GM12878 (cell line): ENCODE results near the gene ST7. TPM values are rescaled to one million over a fixed set of nuclear protein-coding genes. Genes with fewer than 3 reads are reported as not detected.

Experiments
- ATAC-seq: fragments of 200-7000 bp; cut with Tn5 transposase; 3 replicates; pipeline ENCODE4 v1.9.1; 2020; ENCODE audit warnings: mild to moderate bottlenecking, moderate library complexity
- BruUV-seq: library from RNA; stranded (reverse); fragments of 400-500 nt; replicated peaks from 2 replicates; lab custom pipeline; 2021; lab: Mats Ljungman, UMichigan
- CTCF ChIA-PET: fragments of 300-600 bp; sonication (Branson Sonifier 250); formaldehyde crosslinking; extraction: SDS; loops from one replicate; lab custom pipeline; 2021; ENCODE audit warnings: inconsistent platforms; lab: Yijun Ruan, JAX
- POLR2A ChIA-PET: fragments of 350-600 bp; formaldehyde crosslinking; extraction: SDS; loops from one replicate; lab custom pipeline; 2021; ENCODE audit warnings: inconsistent platforms; lab: Charles Lee
- RAD21 ChIA-PET: fragments of 300-600 bp; sonication (Branson Sonifier 250); formaldehyde crosslinking; loops from one replicate; lab custom pipeline; 2023; ENCODE audit warnings: antibody characterized with exemption; ENCODE audit not compliant: unreplicated experiment; lab: Charles Lee
- SMC1A ChIA-PET: fragments of 300-600 bp; sonication (Branson Sonifier 250); formaldehyde crosslinking; loops from one replicate; lab custom pipeline; 2023; ENCODE audit not compliant: unreplicated experiment, uncharacterized antibody; lab: Charles Lee
- DNase-seq: peaks from one replicate; pipeline ENCODE4 v3.0.0-alpha.2; 2011; ENCODE audit warnings: low read depth, low spot score
- FAIRE-seq: peaks from 3 replicates; lab custom pipeline; 2011; peaks lifted over from hg19 to GRCh38; lab: Jason Lieb, UNC
- H2AFZ ChIP-seq: 2 replicates; pipeline ENCODE4 v1.6.0; 2011; ENCODE audit warnings: low read depth, low read length, control low read depth; ENCODE audit not compliant: control insufficient read depth
- H3K27ac ChIP-seq: 2 replicates; pipeline ENCODE4 v1.5.1; 2011; ENCODE audit warnings: control low read depth; ENCODE audit not compliant: control insufficient read depth, insufficient read depth
- H3K27me3 ChIP-seq, 2 experiments: replicated peaks in 1 of 2; 2 replicates each; pipeline versions ENCODE4 v1.6.0 to v1.6.1; 2011; ENCODE audit warnings: low read length in 1 of 2; ENCODE audit not compliant: control insufficient read depth in 2 of 2, insufficient read depth in 2 of 2
- H3K36me3 ChIP-seq, 2 experiments: 2 replicates each; pipeline ENCODE4 v1.5.1; 2011; ENCODE audit warnings: low read length in 1 of 2; ENCODE audit not compliant: control insufficient read depth in 2 of 2, insufficient read depth in 2 of 2
- H3K4me1 ChIP-seq: 2 replicates; pipeline ENCODE4 v1.6.1; 2011; ENCODE audit warnings: mild to moderate bottlenecking, low read length, moderate library complexity, mixed read lengths; ENCODE audit not compliant: control insufficient read depth, insufficient read depth
- H3K4me2 ChIP-seq: 2 replicates; pipeline ENCODE4 v1.6.0; 2011; ENCODE audit warnings: control low read depth; ENCODE audit not compliant: control insufficient read depth, insufficient read depth
- H3K4me3 ChIP-seq: fragments of 200-600 bp; sonication (generic); 2 replicates; pipeline ENCODE4 v1.5.1; 2016
- H3K79me2 ChIP-seq: 2 replicates; pipeline ENCODE4 v1.6.0; 2011; ENCODE audit warnings: low read length; ENCODE audit not compliant: control insufficient read depth, insufficient read depth
- H3K9ac ChIP-seq: 2 replicates; pipeline ENCODE4 v1.8.0; 2011; ENCODE audit warnings: low read length, control low read depth, mixed read lengths; ENCODE audit not compliant: control insufficient read depth, insufficient read depth
- H3K9me3 ChIP-seq: replicated peaks from 3 replicates; pipeline ENCODE4 v1.5.1; 2011; ENCODE audit warnings: mild to moderate bottlenecking, low read length; ENCODE audit not compliant: control insufficient read depth, insufficient read depth
- H4K20me1 ChIP-seq: 2 replicates; pipeline ENCODE4 v1.6.0; 2011; ENCODE audit not compliant: control insufficient read depth, insufficient read depth
- BRCA1 ChIP-seq: IDR thresholded peaks from 2 replicates; pipeline ENCODE4 v1.6.1; 2011; ENCODE audit warnings: low read depth, low read length, improper control_type of control experiment
- CBFB ChIP-seq: IDR thresholded peaks from 2 replicates; pipeline ENCODE4 v1.6.1; 2016; ENCODE audit warnings: antibody characterized with exemption, low read depth
- DPF2 ChIP-seq: fragments of 450-650 bp; IDR thresholded peaks from 2 replicates; pipeline ENCODE4 v1.6.1; 2017; ENCODE audit warnings: mild to moderate bottlenecking
- E4F1 ChIP-seq: fragments of 450-650 bp; IDR thresholded peaks from 2 replicates; pipeline ENCODE4 v1.6.1; 2018; ENCODE audit warnings: borderline replicate concordance, mild to moderate bottlenecking; ENCODE audit not compliant: partially characterized antibody
- KAT2A ChIP-seq: conservative IDR thresholded peaks from 2 replicates; pipeline ENCODE4 v1.6.1; 2011; ENCODE audit warnings: low read depth, low read length; ENCODE audit not compliant: control insufficient read depth
- RAD51 ChIP-seq: fragments of 450-650 bp; IDR thresholded peaks from 2 replicates; pipeline ENCODE4 v1.6.1; 2016; ENCODE audit warnings: moderate library complexity, mild to moderate bottlenecking, inconsistent platforms
- SMAD5 ChIP-seq: IDR thresholded peaks from 2 replicates; pipeline ENCODE4 v1.6.1; 2016; ENCODE audit warnings: antibody characterized with exemption, low read depth
- WGBS: methylation state at CpG from one replicate; pipeline ENCODE4 v1.1.6; 2016; ENCODE audit warnings: low lambda C conversion rate; ENCODE audit not compliant: insufficient replicate concordance, insufficient coverage; ENCODE audit errors: missing lambda C conversion rate; 5-methylcytosine and 5-hydroxymethylcytosine counted together
- in situ Hi-C: fragments of 300-500 bp; cut with MboI; formaldehyde crosslinking; loops from 9 replicates; pipeline ENCODE4 v1.14.3; 2018; ENCODE audit warnings: mixed read lengths
- intact Hi-C: fragments of 100-400 bp; cut with micrococcal nuclease; formaldehyde crosslinking; loops from one replicate; pipeline ENCODE4 v1.14.2; 2022; ENCODE audit not compliant: unreplicated experiment
- polyA plus RNA-seq, 11 experiments: library from polyadenylated mRNA; depleted of rRNA in 4 of 11; unstranded in 6 of 11; stranded (reverse) in 5 of 11; fragments of >200 nt; fragmentation: Nextera tagmentation in 4 of 11; fragmentation: Illumina TruSeq in 1 of 11; extraction: Ambion mirVana in 4 of 11; extraction: Trizol in 1 of 11; gene quantifications; 1 replicate in 1 of 11; 2 replicates in 10 of 11; pipeline versions ENCODE4 v1.2.1 to v1.2.3, GENCODE V29; 2011 to 2016; ENCODE audit warnings: inconsistent platforms in 2 of 11, missing spikeins in 2 of 11, low read depth in 1 of 11
- total RNA-seq, 4 experiments: library from RNA; depleted of rRNA in 3 of 4; stranded (reverse); fragments of >200 nt in 3 of 4; fragmentation: Illumina TruSeq in 1 of 4; extraction: Trizol in 1 of 4; gene quantifications; 2 replicates each; pipeline versions ENCODE4 v1.2.1 to v1.2.3, GENCODE V29; 2013 to 2021

Gene ST7
- total and polyA plus RNA-seq, 10 of the 15 experiments (the other 5 are each of a cell fraction or from before 2014, with no cell fraction given) = 27.7 to 76.4 (median 53.6) TPM

GRCh38 chr7:117113871-117114270 is 160.6 kb downstream of the ST7 start:
- no peaks in the 10 kb centered on the region; a peak in 1 of 4 replicates for H3K36me3 ChIP-seq
- ATAC-seq (no peak), DNase-seq (no peak), FAIRE-seq (no peak)
- no peaks in the 10 kb centered on the region; the same call in 2 of the 3 replicates for H3K9me3 ChIP-seq
- no peak overlapping the region for H3K9ac ChIP-seq
- peaks cover 10% of the 10 kb centered on the region for H3K4me1 ChIP-seq
- CTCF ChIA-PET = interaction anchor here (1.4 to 16.7 kb wide), 7 partner anchors 9 to 184 kb away, joined by 3 to 827 read pairs (median 3); no protein-coding TSS in a partner anchor
- H3K4me3 ChIP-seq = no peak overlapping the region
- peaks cover 16% of the 10 kb centered on the region for H3K79me2 ChIP-seq
- SMC1A ChIA-PET = interaction anchor here (0.9 to 15.4 kb wide), 7 partner anchors 20 to 184 kb away, joined by 3 to 527 read pairs (median 4); no protein-coding TSS in a partner anchor
- 100% methylated on average over 4 of the region's 4 CpGs for WGBS
- H3K4me2 ChIP-seq = no peak overlapping the region
- intact Hi-C loops (no loop called here), in situ Hi-C loops (loop anchor here (5.0 to 10.0 kb wide), 2 partner anchors 59 to 127 kb away; no protein-coding TSS in a partner anchor)
- BruUV-seq = no TSS peak
- RAD21 ChIA-PET = interaction anchor here (2.1 to 16.7 kb wide), 3 partner anchors 12 to 127 kb away, joined by 7 to 379 read pairs (median 29); no protein-coding TSS in a partner anchor
- POLR2A ChIA-PET = no interaction called here
- H3K27ac ChIP-seq = no peak overlapping the region
- TF ChIP-seq E4F1 (no peak), KAT2A (no peak), RAD51 (no peak), SMAD5 (no peak), CBFB (no peak), BRCA1 (no peak), DPF2 (no peak)
- H4K20me1 ChIP-seq = no peaks in the 10 kb centered on the region
- H3K27me3 ChIP-seq = no peaks in the 10 kb centered on the region
- H2AFZ ChIP-seq = no peak overlapping the region
